ENCODE measurements around the gene GRPEL1. TPM values are rescaled to one million over a fixed set of nuclear protein-coding genes. Genes with fewer than 3 reads are reported as not detected.

Gene GRPEL1
- total RNA-seq, 1 donor from 2014 or later: 24.1 TPM

GRCh38 chr4:7013175-7013574, 54.7 kb downstream of the GRPEL1 start:
- TF ChIP-seq CTCF (IDR thresholded peaks at IDR 0.05): no peak
- Mint-ChIP-seq H3K27ac (ENCODE audit: unreplicated experiment) (no peak overlapping the region), H3K36me3 (ENCODE audit: low read depth) (peaks cover 31% of the 10 kb centered on the region), H3K4me3 (ENCODE audit: unreplicated experiment) (no peak overlapping the region), H3K4me1 (ENCODE audit: low read depth) (peaks cover 3% of the 10 kb centered on the region), H3K9me3 (ENCODE audit: low read depth) (no peaks in the 10 kb centered on the region), H3K27me3 (ENCODE audit: low read depth) (no peaks in the 10 kb centered on the region)
- DNase-seq (ENCODE audit: low spot score): no peak

- H3K4me3 Mint-ChIP-seq (ENCODE audit: unreplicated experiment): no peak overlapping the region
- no peak for DNase-seq (ENCODE audit: low spot score)
- no peaks in the 10 kb centered on the region for H3K27me3 Mint-ChIP-seq (ENCODE audit: low read depth)
- TF ChIP-seq CTCF (IDR thresholded peaks at IDR 0.05): no peak
- no peak overlapping the region for H3K27ac Mint-ChIP-seq (ENCODE audit: unreplicated experiment)
- no peaks in the 10 kb centered on the region for H3K9me3 Mint-ChIP-seq (ENCODE audit: low read depth)
- H3K36me3 Mint-ChIP-seq (ENCODE audit: low read depth): peaks cover 26% of the 10 kb centered on the region
- H3K4me1 Mint-ChIP-seq (ENCODE audit: low read depth): peaks cover 3% of the 10 kb centered on the region
Observed at GRCh38 chr4:7009564-7009963, 58.3 kb downstream of the GRPEL1 start.

Other genes with a start within 250 kb of the GRPEL1 start
- gene TBC1D14, start 158.2 kb downstream of the GRPEL1 start, total RNA-seq: 24.2 to 29.1 TPM (median 25.2 TPM) in 3 replicates
- 18.5 to 18.9 TPM (median 18.8 TPM) in 3 replicates for gene TADA2B, start 24.7 kb downstream of the GRPEL1 start, total RNA-seq
- 9.4 to 21.7 TPM (median 10.9 TPM) in 3 replicates for gene SORCS2, start 124.5 kb upstream of the GRPEL1 start, total RNA-seq